GM10266 (cell line): Measurements from ENCODE around the gene DIP2B.

Source experiments
- DNase-seq: peaks from one replicate; pipeline ENCODE4 v3.0.0; 2012; ENCODE audit errors: extremely low spot score
- CTCF ChIP-seq: IDR thresholded peaks from 2 replicates; pipeline ENCODE4 v1.5.1; 2012; ENCODE audit warnings: mild to moderate bottlenecking, low read depth; ENCODE audit not compliant: control insufficient read depth, insufficient read depth; ENCODE audit errors: missing control alignments

The DIP2B gene

GRCh38 chr12:50563434-50563787, 58.6 kb downstream of the DIP2B start:
- no peak for TF ChIP-seq CTCF
- DNase-seq: no peak

GRCh38 chr12:50564237-50564947, 59.6 kb downstream of the DIP2B start:
- DNase-seq: no peak
- TF ChIP-seq CTCF: no peak

- no peak for TF ChIP-seq CTCF
- DNase-seq: no peak
These were observed 60.1 kb downstream of the DIP2B start for GRCh38 chr12:50564948-50565297.

- no peak for TF ChIP-seq CTCF
- DNase-seq: no peak
These were observed 61.3 kb downstream of the DIP2B start for GRCh38 chr12:50566066-50566465.

- DNase-seq: no peak
- no peak for TF ChIP-seq CTCF
These were observed 63.1 kb downstream of the DIP2B start for GRCh38 chr12:50567926-50568325.

GRCh38 chr12:50568338-50569091, 63.7 kb downstream of the DIP2B start:
- DNase-seq: no peak
- no peak for TF ChIP-seq CTCF

DNA sequence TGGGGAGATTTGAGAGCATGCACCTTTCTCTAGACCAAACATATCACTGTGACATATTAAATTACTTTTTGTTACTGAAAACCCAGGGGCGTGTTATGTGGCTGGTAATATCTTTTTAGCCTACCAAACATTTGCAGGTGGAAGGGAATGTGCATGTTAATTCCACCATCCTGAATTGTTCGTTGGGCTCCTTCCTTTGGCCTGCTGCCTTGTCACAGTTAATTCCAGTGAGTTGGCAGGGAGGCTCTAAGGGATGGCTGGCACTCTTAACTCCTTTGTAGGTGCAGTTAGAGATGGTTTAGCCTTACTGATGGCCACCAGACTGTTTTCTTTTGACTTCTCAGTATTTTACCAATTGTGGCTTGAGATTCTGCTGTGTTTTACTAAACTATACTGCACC, 64.5 kb downstream of the DIP2B start:
- DNase-seq: no peak

More for the DNA sequence above, 64.5 kb downstream of the DIP2B start:
- TF ChIP-seq CTCF: no peak
